ENCODE data around the gene PRDM13.

Gene PRDM13

DNA sequence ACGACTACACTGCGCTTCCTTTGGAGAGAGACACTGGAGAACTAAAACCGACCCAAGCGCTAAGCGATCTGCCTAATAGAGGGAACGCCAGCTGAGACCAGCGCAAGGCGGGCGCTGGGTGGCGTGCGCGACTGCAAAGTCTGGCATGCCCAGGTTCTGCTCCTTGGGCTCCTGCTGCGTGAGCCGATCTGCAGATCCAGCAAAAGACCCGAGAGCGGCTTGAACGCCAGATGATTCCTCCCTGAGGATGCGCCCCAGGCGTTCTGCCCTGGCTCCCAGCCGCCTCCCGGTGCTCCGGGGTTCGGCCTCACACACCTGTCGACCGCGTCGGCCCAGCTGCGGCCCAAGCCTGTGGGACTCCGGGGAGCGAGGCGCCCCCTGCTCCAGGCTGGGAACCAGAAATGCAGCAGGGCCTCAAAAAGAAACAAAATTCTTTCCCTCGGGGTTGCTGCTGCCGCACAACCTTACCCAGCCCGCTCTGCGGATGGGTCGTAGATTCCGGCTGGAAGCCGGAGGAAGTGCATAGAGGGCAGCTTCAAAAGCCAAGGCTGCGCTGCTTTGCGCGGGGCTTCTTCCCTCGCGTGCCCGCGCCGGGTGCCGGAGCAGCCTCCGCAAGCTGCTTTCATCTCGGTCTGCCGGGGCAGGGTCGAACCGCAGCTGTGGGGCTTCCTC lies 17.9 kb upstream of the PRDM13 start:
- Histone ChIP-seq H3F3A (ENCODE audit: control insufficient read depth, insufficient read depth) (no peaks in the 10 kb centered on the region), H3K4me2 (ENCODE audit: low read length) (peak overlapping the region; percentile 70), H3K27me3 (ENCODE audit: control insufficient read depth, low read length) (peaks cover 65% of the 10 kb centered on the region), H3K9me2 (replicated peaks; ENCODE audit: control insufficient read depth, low read length) (no peaks in the 10 kb centered on the region), H3K79me2 (ENCODE audit: control insufficient read depth, low read length) (no peaks in the 10 kb centered on the region), H3K4me1 (ENCODE audit: control insufficient read depth, low read length) (0 out of 2 replicates have a peak, but pooled peaks cover 8% of the 10 kb centered on the region), H4K20me1 (ENCODE audit: control insufficient read depth, insufficient read depth, low read depth, low read length) (no peaks in the 10 kb centered on the region; the same call in 1 of the 2 replicates), H3K27ac (ENCODE audit: low read depth, low read length) (no peak overlapping the region), H3K4me3 (ENCODE audit: low read length) (peak overlapping the region; percentile 66), H3K36me3 (ENCODE audit: control insufficient read depth, low read length) (no peaks in the 10 kb centered on the region), H3K9me3 (ENCODE audit: control insufficient read depth, insufficient read depth, low read length) (no peaks in the 10 kb centered on the region)
- TF ChIP-seq EZH2phosphoT487 (IDR thresholded peaks at IDR 0.05; ENCODE audit: borderline replicate concordance, low read length), result peak; percentile 49; the same call in 1 of the 2 replicates
- TF ChIP-seq, protein P1, sequence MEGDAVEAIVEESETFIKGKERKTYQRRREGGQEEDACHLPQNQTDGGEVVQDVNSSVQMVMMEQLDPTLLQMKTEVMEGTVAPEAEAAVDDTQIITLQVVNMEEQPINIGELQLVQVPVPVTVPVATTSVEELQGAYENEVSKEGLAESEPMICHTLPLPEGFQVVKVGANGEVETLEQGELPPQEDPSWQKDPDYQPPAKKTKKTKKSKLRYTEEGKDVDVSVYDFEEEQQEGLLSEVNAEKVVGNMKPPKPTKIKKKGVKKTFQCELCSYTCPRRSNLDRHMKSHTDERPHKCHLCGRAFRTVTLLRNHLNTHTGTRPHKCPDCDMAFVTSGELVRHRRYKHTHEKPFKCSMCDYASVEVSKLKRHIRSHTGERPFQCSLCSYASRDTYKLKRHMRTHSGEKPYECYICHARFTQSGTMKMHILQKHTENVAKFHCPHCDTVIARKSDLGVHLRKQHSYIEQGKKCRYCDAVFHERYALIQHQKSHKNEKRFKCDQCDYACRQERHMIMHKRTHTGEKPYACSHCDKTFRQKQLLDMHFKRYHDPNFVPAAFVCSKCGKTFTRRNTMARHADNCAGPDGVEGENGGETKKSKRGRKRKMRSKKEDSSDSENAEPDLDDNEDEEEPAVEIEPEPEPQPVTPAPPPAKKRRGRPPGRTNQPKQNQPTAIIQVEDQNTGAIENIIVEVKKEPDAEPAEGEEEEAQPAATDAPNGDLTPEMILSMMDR (IDR thresholded peaks at IDR 0.05; ENCODE audit: low read depth, low read length, poor library complexity, severe bottlenecking), result peak; percentile 39

DNA sequence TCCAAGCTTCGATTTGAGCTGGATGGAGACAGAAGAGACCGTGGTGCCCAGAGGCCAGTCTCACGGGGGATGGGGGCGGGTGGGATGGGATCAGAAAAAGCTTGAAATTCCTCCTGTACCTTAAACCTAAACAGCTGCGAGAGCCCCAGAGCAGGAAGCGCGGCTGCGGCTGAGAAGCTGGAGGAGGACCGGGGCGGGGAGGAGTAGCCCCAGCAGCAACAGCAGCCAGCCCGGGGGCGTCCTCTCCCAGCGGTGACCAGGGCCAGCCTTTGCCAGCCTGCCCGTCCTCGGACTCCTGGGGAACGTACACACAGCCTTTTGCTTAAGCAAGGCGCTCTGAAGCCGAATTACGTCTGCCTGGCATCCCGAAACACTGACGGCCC lies 17.4 kb upstream of the PRDM13 start:
- Histone ChIP-seq H3K4me1 (ENCODE audit: control insufficient read depth, low read length) (0 out of 2 replicates have a peak, but pooled peaks cover 8% of the 10 kb centered on the region), H3K27ac (ENCODE audit: low read depth, low read length) (no peak overlapping the region), H4K20me1 (ENCODE audit: control insufficient read depth, insufficient read depth, low read depth, low read length) (no peaks in the 10 kb centered on the region; the same call in 1 of the 2 replicates), H3K79me2 (ENCODE audit: control insufficient read depth, low read length) (no peaks in the 10 kb centered on the region), H3K4me2 (ENCODE audit: low read length) (peak overlapping the region; percentile 70), H3K9me3 (ENCODE audit: control insufficient read depth, insufficient read depth, low read length) (no peaks in the 10 kb centered on the region), H3K4me3 (ENCODE audit: low read length) (peak overlapping the region; percentile 66), H3K36me3 (ENCODE audit: control insufficient read depth, low read length) (no peaks in the 10 kb centered on the region), H3K27me3 (ENCODE audit: control insufficient read depth, low read length) (peaks cover 70% of the 10 kb centered on the region), H3K9me2 (replicated peaks; ENCODE audit: control insufficient read depth, low read length) (no peaks in the 10 kb centered on the region), H3F3A (ENCODE audit: control insufficient read depth, insufficient read depth) (no peaks in the 10 kb centered on the region)
- TF ChIP-seq EZH2phosphoT487 (IDR thresholded peaks at IDR 0.05; ENCODE audit: borderline replicate concordance, low read length), result no peak
- TF ChIP-seq, protein P1 (IDR thresholded peaks at IDR 0.05; ENCODE audit: low read depth, low read length, poor library complexity, severe bottlenecking), result no peak

DNA sequence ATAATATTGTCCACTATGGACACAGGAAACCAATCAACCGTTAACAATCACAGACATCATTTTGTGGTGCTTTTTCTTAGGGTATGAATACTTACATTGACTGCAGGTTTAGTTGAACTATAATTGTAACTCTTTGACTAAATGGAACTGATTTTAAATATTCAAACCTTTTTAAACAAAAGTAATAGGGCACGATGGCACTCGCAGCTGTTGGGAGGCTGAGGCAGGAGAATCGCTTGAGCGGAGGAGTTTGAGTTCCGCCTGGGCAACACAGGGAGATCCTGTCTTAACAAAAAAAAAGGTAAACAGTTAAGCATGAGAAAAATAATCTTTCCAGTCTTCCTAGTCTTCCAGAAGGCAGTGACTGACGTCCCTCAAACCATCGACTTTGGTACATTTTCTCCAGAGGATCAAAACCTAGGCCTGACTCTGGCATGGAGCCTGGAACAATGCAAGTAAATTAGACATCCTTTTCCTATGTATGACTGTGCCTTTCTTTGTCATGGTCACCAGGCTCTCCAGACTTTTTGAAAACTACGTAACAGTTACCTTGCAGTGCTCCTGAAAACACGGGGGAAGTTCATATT lies 16.6 kb upstream of the PRDM13 start:
- Histone ChIP-seq H3K9me2 (replicated peaks; ENCODE audit: control insufficient read depth, low read length) (no peaks in the 10 kb centered on the region), H3K4me3 (ENCODE audit: low read length) (no peak overlapping the region; the same call in 1 of the 2 replicates), H3K9me3 (ENCODE audit: control insufficient read depth, insufficient read depth, low read length) (no peaks in the 10 kb centered on the region), H3K4me2 (ENCODE audit: low read length) (peak overlapping the region; percentile 70; the same call in 1 of the 2 replicates), H3F3A (ENCODE audit: control insufficient read depth, insufficient read depth) (no peaks in the 10 kb centered on the region), H3K79me2 (ENCODE audit: control insufficient read depth, low read length) (no peaks in the 10 kb centered on the region), H3K4me1 (ENCODE audit: control insufficient read depth, low read length) (0 out of 2 replicates have a peak, but pooled peaks cover 8% of the 10 kb centered on the region), H3K36me3 (ENCODE audit: control insufficient read depth, low read length) (no peaks in the 10 kb centered on the region), H3K27me3 (ENCODE audit: control insufficient read depth, low read length) (peaks cover 71% of the 10 kb centered on the region), H3K27ac (ENCODE audit: low read depth, low read length) (no peak overlapping the region), H4K20me1 (ENCODE audit: control insufficient read depth, insufficient read depth, low read depth, low read length) (no peaks in the 10 kb centered on the region; the same call in 1 of the 2 replicates)
- TF ChIP-seq, protein P1 (IDR thresholded peaks at IDR 0.05; ENCODE audit: low read depth, low read length, poor library complexity, severe bottlenecking), result no peak
- no peak for TF ChIP-seq EZH2phosphoT487 (IDR thresholded peaks at IDR 0.05; ENCODE audit: borderline replicate concordance, low read length)
